SW480 (cell line): Measurements from ENCODE around the gene GPC5.
"Not testable (repeated sequence)": the region's sequence is repeated elsewhere in the genome, so short reads cannot be mapped to it uniquely, and the experiment has no call there.

Experiments used
- DNase-seq: peaks from one replicate; pipeline ENCODE4 v3.0.0-alpha.2; 2016; ENCODE audit warnings: low spot score

The GPC5 gene

DNA sequence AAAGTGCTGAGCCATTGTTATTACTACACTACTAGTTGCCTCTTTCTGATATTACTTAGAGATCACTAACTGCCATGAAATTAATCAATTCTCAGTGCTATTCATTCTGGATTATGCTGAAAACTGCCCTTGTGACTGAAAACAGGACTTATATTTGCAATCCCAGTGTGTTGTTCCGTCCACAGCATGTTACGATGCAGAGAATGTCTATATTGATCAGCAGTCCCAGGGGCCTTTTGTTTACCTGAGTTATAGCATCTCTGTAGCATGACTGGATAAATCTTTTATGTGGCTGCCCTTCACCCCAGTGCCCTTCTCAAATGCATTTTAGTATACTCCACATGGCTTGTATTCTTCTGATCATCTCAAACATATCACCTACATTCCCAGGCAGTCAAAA, 251.0 kb downstream of the GPC5 start:
- no peak for DNase-seq

DNA sequence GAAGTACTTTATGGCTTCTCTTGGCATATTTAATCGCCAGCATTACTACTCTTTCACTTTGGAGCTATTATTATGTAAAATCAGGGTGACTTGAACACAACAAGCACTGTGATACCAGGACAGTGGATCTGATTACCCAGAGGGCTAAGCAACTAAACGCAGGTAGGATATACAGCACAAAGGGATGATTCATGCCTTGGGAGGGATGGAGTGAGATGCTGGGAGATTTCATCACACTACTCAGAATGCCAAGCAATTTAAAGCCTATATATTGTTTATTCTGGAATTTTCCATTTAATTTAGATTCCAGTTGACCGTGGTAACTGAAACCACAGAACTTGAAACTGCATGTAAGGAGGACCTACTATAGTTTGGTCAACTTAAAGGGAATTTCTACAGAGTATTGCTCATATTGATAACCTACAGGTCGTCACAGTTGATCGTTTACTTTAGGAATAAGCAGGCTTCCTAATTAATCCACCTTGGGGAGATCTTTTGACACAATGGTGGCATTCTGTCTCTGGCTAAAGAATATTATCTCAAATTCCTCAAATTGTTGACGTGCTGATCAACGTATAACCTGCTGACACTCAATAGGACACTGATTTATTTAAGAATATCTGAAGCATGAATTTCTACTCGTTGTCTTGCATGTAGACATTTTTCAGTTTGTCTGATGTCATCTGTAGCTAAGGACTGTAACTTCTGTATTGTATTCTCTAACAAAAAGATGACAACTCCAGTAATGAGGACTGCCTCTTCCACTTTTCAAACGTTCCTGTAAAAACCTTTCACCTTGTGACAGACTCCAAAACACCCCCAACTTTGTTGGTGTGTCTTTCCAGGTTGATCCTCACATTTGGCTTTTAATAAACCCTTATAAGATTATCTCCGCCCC, 254.2 kb downstream of the GPC5 start:
- DNase-seq: peak; percentile 19

DNA sequence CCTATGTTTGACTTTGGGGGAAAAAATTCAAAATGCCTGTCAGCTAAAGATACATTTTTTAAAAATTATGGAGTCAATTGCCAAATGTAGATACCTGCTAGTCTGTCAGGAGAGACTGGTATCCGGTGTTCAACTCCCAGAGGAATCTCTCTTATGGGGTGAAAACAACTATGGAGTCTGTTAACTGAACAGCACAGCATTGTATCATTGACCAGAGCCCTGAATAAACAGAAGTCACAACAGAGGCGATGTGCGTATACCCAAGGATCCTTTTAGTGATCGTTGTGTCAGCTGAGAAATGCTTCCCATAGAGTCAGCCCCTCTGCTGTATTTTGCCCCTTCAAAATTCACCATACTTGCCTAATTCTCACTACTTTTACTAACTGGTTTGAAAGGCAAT, 257.3 kb downstream of the GPC5 start:
- no peak for DNase-seq

DNA sequence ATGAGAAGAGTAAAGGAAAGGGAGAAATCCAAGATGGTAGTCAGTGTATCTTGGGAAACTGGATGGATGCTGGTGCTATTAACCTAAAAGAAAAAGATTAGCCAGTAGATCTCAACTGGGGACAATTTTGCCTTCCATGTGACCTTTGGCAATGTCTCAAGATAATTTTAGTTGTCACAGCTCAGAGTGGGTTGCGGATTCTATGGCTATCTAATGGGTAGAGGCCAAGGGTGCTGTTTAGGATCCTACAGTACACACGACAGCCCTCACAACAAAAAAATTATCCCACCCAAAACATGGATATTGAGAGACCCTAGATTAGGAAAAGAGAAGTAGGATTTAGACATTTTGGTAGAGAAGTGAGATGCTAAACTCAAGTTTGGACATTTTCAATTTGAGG, 258.9 kb downstream of the GPC5 start:
- DNase-seq: no peak

DNA sequence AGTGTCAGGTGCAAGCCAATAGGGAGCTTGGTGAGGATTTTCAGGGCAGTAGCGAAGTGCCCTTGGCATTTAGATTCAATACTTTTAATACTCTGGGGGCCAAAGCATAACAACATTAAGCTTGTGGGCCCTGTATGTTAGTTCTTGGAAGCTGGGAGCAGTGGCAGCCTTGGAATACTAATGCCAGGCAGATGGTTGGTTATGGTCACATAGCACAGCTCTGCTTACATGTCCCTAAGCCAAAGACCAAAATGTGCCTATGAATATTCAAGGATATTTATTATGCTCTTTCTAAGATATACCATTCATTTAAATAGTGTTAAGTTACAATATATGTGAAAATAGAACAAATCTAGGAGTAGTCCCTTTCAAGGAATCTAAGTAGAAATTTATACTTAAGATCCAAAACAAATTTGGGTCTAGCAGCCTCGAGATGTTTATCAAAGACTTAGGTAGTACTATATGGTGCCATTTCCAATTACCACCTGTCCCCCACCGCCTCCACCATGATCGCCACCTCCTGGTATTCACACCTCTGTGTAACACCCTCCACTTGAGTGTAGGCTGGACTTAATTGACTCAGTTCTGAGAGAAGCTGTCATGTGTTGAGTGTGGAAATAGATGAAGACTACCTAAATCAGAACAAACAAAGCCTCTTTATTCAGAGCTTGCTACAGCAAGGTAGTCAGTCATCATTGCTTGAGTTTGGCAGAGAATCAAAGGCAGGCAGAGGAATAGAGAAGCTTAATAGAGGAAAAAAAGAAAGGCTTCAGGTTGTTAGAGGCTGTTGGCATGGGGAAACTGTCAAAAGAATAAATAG, 261.0 kb downstream of the GPC5 start:
- no peak for DNase-seq

DNA sequence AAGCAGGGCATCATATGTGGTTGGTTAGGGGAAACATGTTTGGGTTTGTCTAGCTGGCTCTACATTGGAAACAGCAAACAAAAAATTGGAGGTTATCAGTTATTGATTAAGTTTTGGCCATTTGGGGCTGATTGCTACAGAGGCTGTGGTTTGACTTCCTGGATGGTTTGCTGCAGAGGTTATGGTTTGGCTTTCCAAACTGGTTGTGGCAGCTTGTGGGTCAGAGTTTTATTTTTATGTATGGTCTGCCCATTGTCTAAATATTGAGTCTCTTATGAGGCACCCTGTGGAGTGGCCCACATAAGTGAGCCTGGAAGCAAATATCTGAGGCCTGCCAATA, 261.6 kb downstream of the GPC5 start:
- no peak for DNase-seq

DNA sequence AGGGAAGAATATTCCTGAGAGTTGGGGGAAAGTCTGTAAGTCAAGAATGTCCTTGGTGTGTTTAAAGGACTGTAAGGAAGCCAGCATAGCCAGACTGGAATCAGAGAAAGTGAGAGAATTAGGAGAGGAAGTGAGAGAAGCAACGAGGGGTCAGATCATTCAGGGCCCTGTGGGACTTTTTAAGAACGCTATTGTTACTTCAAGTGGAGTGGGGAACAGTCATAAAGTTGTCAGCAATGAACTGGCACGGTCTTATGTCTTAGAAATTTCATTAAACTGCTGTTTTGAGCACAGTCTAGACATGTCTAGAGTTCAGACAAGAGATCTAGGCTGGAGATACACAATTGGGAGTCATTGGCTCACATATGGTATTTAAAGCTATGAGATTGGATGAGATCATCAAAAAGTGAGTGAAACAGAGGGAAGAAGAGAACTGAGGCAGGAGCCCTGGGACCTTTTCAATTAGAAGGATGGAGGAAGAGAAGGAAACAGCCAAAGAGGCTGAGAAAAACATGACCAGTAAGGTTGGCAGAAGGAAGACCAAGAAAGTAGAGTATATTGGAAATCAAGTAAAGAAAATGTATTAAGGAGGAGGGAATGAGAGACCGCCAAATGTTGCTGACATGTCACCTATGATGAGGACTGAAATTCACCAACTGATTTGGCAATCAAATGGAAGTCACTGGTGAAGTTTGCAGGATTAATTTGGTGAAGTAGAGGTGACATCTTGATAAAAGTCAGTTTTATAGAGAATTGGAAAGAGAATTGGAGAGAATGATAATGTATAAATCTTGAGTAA, 263.5 kb downstream of the GPC5 start:
- no peak for DNase-seq

DNA sequence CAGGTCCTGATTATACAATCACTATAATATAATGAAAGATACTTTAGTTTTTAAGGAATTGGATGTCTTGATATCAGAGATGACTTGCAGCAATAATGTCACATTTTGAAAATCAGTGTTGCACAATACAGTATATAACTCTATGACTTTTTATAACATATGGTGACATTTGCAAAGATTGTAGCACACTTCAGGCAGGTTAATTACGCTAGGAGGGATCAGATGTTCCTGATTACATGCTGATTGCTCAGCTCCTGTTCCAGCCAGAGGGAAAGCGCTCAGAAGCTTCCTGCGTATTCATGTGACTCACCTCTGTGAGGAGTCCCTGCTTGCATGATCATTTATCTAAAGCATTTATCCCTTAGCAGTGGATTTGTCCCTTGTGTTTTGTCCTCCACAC, 265.6 kb downstream of the GPC5 start:
- DNase-seq: no peak

DNA sequence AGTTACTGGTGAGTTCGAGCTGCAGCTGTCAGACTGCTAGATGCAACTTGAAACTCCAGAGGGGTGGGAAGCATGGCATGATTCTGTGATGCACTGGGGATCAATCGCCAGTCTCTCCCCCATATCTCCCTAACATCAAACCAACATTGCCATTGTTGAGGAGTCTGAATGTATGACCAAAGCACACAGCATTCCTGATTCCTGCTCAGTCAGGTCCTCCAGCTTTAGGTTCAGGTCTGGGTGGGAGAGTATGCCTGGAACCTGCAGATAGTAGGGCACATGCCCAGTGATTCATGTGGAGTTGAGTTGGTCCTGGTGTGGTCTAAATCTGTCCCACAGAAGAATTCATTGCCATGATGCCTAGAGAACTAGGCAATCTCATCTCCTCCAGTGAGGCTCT, 269.1 kb downstream of the GPC5 start:
- DNase-seq: no peak

DNA sequence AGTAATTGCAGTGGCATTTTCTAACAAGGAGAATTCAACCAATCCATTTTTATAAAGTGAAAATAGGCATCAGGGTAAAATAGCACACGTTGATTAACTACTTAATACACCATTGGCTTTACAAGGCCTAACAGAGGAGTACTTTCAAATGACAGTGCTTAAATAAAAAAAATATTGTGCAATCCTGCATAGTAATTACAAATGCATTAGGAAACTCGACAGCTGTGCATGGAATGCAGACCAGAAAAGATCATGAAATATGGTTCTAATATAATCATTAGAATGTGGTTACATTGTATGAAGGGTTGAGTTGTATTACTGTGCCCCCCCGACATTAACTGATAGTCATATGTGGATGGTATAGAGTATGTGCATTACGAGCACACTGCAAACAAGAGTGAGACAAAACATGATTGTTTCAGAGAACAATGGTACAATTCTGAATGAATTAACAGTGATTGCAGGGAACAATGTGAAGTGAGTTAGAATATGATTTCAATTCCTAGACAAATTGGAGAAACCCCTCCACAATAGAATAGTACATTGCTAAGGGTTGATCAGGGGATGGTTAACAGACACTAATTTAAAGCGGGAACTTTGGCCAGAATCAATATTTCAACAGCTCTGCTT, 270.6 kb downstream of the GPC5 start:
- DNase-seq: no peak

DNA sequence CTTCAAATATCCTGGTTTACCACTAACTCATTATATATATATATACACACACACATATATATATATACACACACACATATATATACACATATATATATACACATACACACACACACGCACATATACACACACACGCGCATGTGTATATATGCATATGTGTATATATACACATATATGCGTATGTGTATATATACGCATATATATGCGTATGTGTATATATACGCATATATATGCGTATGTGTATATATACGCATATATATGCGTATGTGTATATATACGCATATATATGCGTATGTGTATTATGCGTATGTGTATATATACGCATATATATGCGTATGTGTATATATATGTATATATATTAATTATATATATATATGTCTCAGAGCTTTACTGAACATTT, 275.9 kb downstream of the GPC5 start:
- DNase-seq: not testable (repeated sequence)

DNA sequence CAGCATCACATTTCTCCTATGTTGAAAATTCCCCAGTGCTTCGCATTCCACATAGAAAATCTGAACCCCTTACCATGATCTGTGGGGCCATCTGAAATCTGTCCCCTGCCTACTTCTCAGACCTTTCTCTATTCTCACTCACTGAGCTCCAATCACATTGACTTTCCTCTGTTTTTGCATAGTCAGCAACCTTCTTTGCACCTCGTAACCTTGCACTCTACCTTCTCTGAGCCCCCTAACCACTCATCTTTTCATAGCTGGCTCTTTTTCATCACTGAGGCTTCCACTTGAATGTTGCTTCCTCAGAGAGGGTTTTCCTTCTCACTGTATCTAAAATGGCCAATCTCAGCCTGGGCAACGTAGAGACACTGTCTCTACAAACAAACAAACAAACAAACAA, 286.3 kb downstream of the GPC5 start:
- DNase-seq: no peak

DNA sequence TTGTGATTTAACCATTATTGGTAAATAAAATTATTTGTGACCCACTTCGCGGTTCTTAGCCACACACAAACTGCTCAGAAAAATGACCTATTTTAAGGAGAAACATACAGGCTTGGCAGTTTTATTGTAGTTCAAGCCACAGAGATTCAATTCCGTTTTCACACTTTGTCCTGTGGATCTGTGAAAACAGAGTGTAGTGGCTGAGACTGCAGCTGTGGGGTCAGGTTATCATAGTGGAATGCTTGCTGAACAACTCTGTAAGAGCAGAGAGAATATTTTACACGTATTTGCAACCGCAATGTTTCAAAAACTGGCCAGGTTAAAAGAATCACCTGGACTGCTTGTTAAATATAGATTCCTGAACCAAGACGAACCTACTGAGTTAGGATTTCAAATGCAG, 292.5 kb downstream of the GPC5 start:
- DNase-seq: no peak

DNA sequence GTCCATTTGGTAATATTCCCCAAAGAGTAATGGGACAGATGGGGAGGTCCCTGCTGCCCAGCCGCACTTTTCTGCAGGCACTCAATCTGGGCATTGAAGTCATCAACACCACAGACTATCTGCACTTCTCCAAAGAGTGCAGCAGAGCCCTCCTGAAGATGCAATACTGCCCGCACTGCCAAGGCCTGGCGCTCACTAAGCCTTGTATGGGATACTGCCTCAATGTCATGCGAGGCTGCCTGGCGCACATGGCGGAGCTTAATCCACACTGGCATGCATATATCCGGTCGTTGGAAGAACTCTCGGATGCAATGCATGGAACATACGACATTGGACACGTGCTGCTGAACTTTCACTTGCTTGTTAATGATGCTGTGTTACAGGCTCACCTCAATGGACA, 295.0 kb downstream of the GPC5 start:
- DNase-seq: no peak

DNA sequence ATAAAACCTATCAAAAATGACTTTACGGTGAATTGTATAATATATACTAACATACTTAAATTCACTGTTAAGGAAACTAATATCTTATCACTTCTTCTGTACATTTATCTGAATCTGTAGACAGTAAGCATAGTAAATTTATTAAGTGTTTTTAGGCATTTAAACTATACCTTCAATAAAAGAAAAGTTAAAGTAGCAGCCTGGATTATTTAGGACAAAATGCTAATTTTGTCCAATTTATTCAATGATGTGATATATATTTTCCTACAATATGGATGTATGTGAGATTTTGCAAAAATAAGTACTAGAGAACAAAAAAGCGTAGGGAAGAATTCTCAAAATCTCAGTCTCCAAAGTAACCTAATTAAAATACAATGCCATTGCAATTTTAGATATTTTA, 299.9 kb downstream of the GPC5 start:
- DNase-seq: no peak

DNA sequence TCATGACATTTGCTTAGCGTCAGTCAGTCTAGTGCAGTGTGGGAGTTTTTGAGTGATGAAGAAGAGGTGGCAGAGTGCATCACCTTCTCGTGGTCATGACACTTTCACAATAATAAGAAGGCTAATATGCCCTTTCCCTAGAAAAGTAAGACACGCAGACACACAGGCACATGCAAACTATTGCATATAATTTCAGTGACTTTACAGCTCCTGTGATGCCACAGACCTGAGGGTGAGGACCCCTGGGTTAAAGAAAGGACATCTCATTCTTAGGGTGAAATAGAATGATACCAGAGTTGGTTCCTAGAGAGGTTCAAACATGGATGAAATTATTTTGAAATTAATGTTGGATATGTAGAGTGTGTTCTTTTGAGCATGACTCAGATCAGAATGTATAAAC, 300.3 kb downstream of the GPC5 start:
- DNase-seq: no peak

DNA sequence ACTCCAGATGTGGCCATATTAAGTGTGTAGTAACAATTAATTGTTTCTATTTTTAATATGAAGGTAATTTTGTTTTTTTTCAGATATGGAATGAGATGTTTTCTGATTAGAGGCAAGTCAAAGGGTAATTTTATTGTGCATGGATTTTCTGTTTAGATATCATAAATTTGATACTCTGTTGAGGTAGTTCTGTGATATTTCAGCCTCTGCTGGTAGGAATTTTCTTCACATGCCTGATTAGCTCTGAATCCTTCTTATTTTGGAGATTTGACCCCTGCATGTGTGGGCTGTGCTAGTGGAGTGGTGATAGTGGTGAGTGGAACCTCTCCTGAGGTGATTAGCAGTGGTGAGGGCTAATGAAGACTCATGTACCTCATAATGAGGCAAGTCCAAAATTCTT, 301.4 kb downstream of the GPC5 start:
- DNase-seq: no peak

DNA sequence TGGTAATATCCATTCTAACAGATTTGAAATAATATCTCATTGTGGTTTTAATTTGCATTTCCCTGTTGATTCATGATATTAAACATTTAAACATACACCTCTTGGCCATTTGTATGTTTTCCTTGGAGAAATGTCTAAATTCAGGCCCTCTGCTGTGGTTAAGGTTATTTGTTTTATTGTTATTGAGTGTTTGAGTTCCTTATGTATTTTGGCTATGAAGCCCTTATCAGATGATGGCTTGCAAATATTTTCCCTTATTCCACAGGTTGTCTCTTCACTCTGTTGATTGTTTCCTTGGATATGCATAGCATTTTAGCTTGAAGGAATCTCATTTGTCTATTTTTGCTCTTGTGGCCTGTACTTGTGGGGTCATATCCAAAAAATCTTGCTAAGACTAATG, 303.6 kb downstream of the GPC5 start:
- no peak for DNase-seq

DNA sequence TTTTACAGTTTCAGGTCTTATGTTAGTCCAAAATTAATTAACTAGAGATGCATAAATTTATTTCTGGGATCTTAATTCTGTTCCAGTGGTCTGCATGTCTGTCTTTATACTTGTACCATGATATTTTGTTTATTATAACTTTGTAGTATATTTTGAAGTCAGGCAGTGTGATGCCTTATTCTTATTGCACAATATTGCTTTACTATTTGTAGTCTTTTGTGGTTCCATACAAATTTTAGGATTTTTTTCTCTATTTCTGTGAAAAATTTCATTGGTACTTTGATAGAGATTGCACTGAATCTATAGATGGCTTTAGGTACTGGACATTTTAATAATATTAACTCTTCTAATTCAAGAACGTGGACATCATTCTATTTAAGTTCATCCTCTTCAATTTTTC, 304.0 kb downstream of the GPC5 start:
- no peak for DNase-seq

DNA sequence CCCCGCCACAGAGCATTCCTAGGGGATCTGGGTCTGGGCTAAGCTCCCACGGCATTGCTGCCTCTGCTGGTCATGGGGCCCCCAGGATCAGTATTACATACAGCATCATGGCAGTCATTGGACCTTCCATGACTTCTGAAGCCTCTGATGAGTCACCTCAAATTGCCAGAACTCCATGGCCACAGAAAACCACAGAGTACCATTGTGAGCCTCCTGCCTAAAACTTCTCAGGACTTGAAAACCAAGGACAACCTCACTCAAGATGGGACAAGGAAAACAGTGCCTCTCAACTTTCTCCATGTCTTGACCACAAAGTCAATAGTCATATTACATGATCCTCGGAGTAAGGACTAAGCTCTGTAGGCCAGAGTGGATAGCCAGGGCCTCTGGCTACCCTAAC, 306.0 kb downstream of the GPC5 start:
- no peak for DNase-seq

DNA sequence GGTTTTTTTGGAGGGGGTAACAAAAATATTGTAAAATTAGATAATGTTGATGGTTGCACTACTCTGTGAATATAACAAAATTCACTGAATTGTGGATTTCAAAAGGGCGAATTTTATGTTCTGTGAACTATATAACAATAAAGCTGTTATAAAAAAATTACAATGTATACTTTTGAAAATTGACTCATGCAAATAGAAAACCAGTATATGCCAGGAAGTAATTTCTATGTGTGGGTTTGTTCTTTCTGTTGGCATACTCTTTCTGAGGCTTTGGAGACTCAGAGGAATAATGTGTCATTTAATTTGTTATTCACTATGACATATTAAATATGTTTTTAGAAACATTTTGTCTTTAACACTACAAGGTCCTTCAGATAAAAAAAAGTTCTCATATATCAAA, 310.1 kb downstream of the GPC5 start:
- DNase-seq: no peak

DNA sequence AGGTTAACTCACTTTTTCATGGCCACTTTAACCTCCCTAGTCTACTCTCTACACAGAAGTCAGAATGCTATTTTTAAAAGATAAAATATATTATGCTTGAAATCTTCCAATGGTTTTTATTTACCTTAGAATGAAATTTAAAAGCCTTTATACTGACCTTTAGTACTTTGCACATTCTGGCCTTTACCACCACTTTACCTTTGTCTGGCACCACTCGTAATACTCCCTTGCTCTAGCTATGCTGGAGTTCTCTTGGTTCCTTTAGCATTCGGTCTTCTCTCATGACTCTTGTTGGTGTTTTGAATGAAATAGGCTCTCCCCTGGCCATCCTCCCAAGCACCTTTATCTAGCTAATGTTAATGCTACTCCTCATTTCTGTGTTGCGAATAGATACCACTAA, 310.8 kb downstream of the GPC5 start:
- no peak for DNase-seq
